Mesenteric fat pad (tissue), 1 donor: ENCODE measurements around the gene ECE2. TPM values are rescaled to one million over a fixed set of nuclear protein-coding genes. Genes with fewer than 3 reads are reported as not detected.
A peak's percentile ranks its signal among the peaks of the same experiment; 100 is the strongest.
"Not testable (repeated sequence)": the region's sequence is repeated elsewhere in the genome, so short reads cannot be mapped to it uniquely, and the experiment has no call there.

Source experiments
- DNase-seq: peaks from one replicate; pipeline ENCODE4 v3.0.0-alpha.2; 2020; ENCODE audit warnings: low spot score
- total RNA-seq: library from RNA; stranded (reverse); fragmentation: NEBNext Ultra II Directional; extraction: Animal tissue kit (Norgen Biotek cat#: 25700); gene quantifications from one replicate; pipeline ENCODE4 v1.2.1, GENCODE V29; 2021
- donor health status: DM: yes; HTN: yes; CAD: no.

ECE2 gene
- total RNA-seq, 1 donor from 2014 or later = not detected

DNA sequence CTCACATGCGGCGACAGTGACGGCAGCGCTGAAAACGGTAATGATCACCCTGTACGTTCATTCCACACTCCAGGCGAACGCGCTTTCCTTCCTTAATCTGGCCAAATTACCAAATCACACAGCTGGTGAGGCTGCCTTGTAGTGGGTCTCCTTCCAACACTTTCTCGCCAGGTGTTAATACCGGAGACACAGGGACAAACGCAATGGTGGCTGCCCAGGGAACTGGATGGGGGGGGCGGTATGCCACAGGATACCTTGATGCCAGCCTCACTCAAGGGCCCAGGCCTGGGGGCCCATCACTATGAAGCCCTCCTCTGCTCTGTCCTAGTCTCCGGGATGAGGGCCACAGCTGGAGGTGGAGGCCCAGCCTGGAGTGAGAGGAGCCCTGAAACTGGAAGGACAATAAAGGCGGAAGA, 13.1 kb upstream of the ECE2 start:
- DNase-seq = no peak

DNA sequence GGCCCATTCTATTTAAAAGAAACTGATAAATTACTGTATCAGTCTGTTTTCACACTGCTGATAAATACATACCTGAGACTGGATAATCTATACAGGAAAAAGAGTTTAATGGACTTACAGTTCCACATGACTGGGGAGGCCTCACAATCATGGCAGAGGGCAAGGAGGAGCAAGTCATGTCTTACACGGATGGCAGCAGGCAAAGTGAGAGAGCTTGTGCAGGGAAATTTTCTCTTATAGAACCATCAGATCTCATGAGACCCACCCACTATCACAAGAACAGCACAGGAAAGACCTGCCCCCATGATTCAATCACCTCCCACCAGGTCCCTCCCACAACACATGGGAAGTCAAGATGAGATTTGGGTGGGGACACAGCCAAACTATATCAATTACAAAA, 8.6 kb upstream of the ECE2 start:
- not testable (repeated sequence) for DNase-seq

DNA sequence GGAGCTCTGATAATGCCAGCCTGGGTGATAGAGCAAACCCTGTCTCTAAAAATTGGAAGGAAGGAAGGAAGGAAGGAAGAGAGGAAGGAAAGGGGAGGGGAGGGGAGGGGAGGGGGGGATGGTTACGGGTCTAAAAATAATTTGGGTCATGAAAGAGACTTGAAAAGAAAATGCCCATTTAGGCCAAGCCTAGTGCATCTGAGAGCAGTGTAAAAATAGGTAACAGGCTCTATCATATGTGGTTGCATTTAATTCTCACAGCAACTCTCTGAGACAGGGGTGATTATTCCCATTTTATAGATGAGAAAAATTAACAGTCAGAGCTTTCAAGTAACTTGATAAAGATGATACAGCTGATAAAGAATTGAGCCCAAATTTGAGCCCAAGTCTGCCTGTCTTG, 3.6 kb upstream of the ECE2 start:
- no peak for DNase-seq

DNA sequence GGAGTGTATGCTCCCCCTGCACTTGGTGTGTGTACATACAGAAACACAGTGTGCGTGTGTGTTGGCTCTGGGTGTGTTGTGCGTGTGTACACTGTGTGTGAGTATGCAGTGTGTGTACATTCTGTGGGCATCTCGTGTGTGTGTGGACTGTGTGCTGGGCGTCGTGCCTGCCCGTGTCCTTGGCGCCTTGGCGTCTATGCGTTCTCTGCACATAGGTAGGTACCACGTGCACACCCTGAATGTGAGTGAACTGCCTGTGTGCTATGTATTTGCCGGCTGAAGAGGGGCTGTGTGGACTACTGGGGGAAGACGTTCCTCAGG, 481 bp upstream of the ECE2 start:
- no peak for DNase-seq

DNA sequence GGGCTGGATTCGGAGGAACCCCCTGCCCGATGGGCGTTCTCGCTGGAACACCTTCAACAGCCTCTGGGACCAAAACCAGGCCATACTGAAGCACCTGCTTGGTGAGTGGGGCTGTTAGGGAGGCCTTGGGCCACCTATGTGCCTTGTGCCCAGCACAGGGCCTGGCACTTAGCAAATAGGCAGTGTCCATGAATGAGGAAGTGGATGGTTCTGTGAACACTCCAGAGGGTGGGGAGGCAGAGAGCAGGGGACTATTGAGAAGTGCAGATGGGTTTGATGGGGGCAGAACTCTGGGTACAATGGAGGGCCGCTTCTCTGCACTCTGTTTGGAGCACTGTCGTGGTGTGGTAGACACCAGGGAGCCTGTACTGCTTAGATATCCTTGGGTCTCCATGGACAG, 1.5 kb downstream of the ECE2 start:
- no peak for DNase-seq

DNA sequence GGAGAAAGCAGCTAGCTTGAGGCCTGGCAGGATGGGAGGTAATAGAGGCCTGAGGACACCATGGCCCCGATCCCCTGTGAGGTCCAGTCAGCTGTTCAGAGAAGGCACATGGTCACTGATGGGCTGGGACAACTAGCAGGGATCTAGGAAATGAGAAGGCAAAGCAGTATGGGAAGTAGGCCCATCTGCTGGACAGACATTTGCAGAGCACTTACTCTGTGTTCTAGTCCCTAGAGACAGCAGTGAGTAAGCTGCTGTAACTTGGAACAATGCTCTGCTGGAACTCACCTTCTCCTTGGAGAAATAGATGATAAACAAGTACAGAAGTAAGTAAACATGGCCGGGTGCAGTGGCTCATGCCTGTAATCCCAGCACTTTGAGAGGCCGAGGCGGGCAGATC, 7.1 kb downstream of the ECE2 start:
- no peak for DNase-seq

DNA sequence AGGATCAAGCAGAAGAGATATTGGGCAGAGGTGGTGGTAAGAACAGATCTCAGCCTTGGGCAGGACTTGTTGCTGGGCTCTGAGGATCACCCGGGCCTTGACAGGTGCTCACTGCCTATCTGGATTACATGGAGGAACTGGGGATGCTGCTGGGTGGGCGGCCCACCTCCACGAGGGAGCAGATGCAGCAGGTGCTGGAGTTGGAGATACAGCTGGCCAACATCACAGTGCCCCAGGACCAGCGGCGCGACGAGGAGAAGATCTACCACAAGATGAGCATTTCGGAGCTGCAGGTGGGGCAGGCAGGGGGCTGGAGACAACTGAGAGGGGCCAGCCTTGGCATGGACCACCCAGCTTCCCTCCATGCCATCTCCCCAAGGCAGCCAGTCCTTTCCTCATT, 7.9 kb downstream of the ECE2 start:
- DNase-seq = no peak

DNA sequence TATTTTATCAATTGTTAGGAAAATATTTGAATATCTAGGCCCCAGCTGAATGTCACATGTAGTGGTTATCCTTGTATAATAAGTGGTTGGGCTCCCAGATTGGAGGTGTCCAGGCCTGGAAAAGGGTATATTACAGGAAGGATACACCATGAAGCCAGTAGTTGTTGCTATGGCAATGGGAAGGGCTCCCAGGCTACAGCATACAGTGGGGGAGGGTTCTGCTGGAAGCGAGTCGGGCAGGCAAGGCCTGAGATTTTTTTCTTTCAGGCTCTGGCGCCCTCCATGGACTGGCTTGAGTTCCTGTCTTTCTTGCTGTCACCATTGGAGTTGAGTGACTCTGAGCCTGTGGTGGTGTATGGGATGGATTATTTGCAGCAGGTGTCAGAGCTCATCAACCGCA, 8.9 kb downstream of the ECE2 start:
- DNase-seq = no peak

DNA sequence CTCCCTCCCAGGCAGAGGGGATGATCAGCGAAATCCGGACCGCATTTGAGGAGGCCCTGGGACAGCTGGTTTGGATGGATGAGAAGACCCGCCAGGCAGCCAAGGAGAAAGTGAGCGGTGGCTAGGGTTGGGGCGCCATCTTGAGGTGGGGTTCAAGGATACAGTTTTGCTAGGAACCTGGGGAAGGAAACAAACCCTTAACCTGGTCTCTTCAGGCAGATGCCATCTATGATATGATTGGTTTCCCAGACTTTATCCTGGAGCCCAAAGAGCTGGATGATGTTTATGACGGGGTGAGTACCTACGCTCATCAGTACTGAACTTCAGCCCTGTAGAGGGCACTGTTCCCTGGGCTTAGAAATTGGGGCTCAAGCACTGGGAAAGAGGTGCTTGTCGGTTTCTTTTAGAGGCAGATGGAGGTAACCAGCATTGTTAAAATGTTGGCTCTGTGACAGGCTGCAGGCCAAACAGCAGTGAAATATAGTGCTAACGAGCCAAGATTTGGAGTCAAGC, 13.7 kb downstream of the ECE2 start:
- DNase-seq = no peak

DNA sequence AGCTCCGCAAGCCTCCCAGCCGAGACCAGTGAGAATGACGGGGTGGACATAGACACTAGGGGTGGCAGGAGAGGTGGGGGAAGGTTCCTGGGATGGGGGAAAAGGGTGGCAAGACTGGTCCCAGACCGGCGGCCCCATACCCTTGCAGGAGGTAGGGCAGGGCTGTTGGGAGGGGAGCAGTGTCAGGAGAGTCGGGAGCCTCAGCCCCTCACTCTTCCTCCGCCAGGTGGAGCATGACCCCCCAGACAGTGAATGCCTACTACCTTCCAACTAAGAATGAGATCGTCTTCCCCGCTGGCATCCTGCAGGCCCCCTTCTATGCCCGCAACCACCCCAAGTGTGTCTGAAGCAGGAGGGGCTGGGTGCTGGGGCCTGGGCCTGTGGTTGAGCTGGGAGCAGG, 14.5 kb downstream of the ECE2 start:
- no peak for DNase-seq

DNA sequence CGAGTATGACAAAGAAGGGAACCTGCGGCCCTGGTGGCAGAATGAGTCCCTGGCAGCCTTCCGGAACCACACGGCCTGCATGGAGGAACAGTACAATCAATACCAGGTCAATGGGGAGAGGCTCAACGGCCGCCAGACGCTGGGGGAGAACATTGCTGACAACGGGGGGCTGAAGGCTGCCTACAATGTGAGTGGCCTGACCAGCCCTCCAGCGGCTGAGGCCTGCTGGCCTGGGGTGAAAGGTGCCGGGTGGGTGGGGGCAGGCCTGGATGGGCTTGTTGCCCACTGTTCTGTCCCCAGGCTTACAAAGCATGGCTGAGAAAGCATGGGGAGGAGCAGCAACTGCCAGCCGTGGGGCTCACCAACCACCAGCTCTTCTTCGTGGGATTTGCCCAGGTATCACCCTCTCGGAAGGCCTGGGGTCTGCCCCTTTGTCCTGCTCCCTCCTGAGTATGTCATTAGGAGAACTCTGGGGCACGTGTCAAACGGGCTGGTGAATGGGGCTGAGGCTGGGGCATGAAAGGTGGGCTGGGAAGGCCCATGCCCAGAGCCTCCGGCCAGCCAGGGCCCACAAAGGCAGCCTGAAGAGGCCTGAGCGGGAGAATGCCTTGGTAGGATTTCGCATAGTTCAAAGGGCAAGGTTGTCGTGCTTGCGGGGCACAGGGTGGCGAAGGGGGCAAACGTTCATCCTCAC, 15.4 kb downstream of the ECE2 start:
- DNase-seq = no peak

DNA sequence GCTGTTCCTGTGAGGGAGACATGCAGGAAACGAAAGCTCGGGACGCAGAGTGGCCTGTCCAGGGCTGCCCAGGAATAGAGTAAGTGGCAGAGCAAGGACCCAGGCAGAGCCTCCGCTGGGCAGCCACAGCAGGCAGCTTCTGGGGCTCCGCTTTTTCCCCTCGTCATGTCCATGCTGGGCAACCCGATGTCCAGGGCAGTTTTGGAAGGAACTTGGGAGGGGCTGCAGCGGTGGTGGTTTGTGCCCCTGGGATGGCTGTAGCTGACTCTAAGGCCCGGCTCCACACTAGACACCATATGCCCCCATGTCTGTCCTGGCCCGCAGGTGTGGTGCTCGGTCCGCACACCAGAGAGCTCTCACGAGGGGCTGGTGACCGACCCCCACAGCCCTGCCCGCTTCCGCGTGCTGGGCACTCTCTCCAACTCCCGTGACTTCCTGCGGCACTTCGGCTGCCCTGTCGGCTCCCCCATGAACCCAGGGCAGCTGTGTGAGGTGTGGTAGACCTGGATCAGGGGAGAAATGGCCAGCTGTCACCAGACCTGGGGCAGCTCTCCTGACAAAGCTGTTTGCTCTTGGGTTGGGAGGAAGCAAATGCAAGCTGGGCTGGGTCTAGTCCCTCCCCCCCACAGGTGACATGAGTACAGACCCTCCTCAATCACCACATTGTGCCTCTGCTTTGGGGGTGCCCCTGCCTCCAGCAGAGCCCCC, 16.1 kb downstream of the ECE2 start:
- no peak for DNase-seq

DNA sequence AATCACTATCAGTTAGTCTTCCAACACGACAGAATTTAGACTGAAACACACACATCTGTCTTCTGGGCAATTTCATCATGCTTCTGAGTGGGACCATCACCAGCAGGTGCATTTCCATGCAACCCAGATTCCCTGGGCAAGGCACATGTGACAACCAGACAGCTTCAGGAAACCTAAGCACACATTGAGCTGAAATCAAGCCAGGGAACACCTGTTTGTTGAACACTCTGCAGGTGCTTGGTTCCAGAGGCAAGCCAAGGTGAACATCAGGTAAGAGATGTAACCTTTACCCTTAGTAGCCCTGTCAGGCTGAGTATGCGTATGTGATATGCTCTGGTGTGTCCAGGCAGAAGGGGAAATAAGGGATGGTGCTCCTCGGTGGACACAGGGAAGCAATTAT, 19.9 kb downstream of the ECE2 start:
- no peak for DNase-seq

DNA sequence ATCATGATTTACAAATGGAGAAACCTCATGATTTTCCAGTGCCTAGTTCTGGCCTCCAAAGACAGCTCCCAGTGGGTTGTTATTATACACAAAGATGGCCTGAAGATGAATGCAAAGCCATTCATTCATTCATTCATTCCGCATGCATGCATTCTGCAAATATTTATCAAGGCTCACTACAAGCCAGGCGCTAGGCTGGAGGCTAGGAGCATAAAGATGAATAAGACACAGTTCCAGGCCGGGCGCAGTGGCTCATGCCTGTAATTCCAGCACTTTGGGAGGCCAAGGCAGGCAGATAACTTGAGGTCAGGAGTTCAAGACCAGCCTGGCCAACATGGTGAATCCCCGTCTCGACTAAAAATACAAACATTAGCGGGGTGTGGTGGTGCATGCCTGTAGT, 20.8 kb downstream of the ECE2 start:
- no peak for DNase-seq

DNA sequence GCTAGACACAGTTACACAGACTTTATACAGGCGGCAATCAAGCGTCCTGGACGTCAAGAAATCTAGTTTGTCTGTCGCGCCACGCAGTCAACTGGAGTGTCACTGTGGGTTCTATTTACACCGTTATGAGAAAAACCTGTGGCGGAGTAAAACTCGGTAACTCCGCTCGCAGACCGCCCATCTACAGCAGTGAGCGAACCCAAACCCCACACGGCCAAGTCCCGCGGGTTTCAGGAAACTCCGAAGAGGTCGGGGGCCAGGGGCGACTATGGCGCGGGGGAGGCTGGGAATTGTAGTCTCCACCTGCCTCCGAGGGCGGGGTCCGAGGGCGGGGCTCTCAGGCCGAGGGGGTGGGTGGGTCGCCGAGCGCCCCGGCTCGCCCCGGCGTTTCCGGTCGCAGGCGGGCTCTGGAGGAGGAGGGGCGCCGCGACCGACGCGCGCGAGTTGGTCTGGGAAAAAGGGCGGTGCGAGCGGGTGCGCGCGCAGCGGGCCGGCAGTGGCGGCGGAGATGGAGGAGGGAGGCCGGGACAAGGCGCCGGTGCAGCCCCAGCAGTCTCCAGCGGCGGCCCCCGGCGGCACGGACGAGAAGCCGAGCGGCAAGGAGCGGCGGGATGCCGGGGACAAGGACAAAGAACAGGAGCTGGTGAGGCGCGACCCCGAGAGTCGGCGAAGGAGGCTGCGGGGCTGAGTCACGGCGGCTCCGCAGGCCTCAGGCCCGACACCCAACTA, 23.1 kb downstream of the ECE2 start, which contains the start of gene PSMD2:
Gene PSMD2, plus strand, starts transcription at position 483 of the 729 bp plus-strand sequence. Its CDS starts 26 bp downstream, at position 509.
- DNase-seq = peak; percentile 99

DNA sequence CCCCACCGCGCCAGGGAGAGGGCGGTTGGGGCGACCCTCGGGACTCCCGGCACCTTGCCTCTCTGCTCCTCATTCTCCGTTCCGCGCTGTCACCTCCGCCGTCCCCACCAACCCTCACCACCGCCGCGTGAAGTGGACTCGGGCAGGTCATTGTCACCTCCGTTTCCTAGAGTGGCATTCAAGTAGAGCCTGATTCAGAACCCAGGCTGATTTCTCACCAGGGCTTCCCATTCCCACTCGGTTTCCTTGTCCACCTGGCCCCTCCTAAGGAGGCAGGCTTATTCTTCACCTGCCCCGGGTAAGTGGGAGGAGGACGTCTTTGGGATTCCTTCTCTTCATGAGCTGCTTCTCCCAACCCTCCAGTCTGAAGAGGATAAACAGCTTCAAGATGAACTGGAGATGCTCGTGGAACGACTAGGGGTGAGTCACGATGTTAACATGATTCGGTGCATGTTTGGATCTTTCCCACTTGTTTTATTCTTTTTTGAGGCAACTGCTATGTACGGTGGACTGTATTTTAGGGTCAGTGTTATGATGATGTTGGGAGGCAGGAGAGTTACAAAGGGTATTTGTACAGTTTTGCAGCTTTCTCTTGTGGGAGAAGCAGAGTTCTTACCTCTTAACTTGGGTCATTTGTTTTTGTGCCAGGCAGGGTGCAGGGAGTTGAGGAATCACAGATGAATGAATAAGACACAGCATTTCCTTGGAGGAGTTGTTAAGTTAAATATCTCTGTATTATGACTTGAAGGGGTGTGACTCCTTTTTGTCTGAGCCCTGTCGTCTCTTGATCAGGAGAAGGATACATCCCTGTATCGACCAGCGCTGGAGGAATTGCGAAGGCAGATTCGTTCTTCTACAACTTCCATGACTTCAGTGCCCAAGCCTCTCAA, 23.9 kb downstream of the ECE2 start:
- no peak for DNase-seq

DNA sequence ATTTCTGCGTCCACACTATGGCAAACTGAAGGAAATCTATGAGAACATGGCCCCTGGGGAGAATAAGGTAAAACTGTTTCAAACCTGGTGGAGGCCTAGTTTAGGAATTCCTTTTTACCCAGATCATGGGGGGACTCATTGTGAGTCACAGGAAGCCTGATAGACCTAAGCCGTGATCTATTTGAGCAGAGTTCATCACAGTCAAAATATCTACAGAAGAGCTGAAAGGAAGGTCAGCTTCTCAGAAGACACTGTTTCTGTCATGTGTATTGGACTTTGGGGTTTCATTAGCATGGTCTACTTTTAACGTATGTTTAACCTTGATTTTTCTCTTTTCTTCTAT, 24.5 kb downstream of the ECE2 start:
- DNase-seq = no peak

DNA sequence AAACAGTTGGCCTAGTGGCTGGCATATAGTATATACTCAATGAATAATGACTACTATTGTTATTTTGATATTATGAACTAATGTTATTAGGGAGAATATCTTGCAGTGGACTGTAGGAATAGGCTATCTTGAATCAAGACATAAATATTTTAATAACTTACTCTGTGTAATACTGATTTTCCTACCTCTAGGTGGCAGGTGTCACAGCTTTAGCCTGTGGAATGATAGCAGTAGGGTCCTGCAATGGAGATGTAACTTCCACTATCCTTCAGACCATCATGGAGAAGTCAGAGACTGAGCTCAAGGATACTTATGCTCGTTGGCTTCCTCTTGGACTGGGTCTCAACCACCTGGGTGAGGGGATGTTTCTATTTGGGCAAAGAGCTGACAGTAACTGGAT, 29.8 kb downstream of the ECE2 start:
- no peak for DNase-seq

DNA sequence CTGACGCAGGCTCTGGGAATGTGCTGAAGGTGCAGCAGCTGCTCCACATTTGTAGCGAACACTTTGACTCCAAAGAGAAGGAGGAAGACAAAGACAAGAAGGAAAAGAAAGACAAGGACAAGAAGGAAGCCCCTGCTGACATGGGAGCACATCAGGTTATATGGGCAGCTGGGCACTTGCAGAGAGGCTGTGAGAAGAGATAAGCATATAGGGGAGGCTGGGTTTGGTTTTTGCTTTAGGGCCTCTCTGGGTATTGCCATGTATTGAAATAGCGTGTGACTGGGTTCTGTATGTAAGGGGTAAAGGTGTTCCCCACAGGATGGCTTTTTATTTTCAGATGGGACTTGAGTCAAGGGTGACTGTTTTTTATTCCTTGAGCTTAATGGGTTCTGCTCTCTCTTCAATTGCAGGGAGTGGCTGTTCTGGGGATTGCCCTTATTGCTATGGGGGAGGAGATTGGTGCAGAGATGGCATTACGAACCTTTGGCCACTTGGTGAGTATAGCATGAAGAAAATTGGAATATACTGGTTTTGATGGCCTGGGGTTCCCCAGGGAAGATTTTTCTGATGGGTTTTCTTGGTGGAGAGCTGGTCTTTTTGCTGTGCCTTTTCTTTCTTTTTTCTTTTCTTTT, 30.6 kb downstream of the ECE2 start:
- no peak for DNase-seq

DNA sequence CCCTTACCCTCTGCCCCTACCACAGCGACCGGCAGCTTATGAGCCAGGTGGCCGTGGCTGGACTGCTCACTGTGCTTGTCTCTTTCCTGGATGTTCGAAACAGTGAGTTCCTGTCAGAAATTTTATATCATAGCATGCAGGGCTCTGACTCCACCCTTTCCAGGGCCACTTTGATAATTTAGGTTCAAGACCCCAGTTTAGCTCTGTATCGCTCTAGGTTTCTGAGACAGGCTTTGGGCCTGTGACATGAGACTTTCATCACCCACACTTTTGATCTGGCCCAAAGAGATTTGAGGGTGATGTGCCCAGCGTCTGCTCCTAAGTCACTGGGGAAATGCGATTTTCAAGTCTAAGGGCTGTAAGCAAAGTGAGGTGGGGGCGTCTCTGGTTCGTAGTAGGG, 32.1 kb downstream of the ECE2 start:
- no peak for DNase-seq

DNA sequence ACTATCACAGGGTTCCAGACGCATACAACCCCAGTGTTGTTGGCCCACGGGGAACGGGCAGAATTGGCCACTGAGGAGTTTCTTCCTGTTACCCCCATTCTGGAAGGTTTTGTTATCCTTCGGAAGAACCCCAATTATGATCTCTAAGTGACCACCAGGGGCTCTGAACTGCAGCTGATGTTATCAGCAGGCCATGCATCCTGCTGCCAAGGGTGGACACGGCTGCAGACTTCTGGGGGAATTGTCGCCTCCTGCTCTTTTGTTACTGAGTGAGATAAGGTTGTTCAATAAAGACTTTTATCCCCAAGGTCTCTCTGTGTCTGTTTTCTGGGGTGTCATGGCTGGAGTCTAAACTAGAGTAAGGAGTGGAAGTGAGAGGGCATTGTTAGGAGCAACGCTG, 32.9 kb downstream of the ECE2 start:
- DNase-seq = no peak
